Activated naive CD4-positive, alpha-beta T cell treated with anti-CD3 and anti-CD28 coated beads, Interleukin-2, amount 50 U/mL, for 72 hours (primary cell): ENCODE results near the gene TTC34. TPM values are rescaled to one million over a fixed set of nuclear protein-coding genes. Genes with fewer than 3 reads are reported as not detected.

ENCODE experiments used
- ATAC-seq, 2 donors: fragments of 150-1000 bp; cut with Tn5 transposase; 2 replicates each; pipeline ENCODE4 v1.10.0; 2021; ENCODE audit warnings: mild to moderate bottlenecking in 2 of 2, moderate library complexity in 2 of 2
- DNase-seq, 2 donors: peaks; one replicate each; pipeline ENCODE4 v3.0.0; 2021 to 2022; ENCODE audit warnings: low spot score in 2 of 2
- H3K27ac Mint-ChIP-seq, 2 donors: one replicate each; pipeline ENCODE4 v1.8.0; 2022; ENCODE audit warnings: mild to moderate bottlenecking in 2 of 2, mixed read lengths in 2 of 2
- H3K36me3 Mint-ChIP-seq, 2 donors: one replicate each; pipeline ENCODE4 v1.8.0; 2022; ENCODE audit warnings: mixed read lengths in 2 of 2
- H3K9me3 Mint-ChIP-seq, 2 donors: one replicate each; pipeline ENCODE4 v1.8.0; 2022; ENCODE audit warnings: mixed read lengths in 2 of 2
- total RNA-seq, 2 donors: library from RNA; stranded (reverse); gene quantifications; one replicate each; pipeline ENCODE4 v1.2.3, GENCODE V29; 2022

The TTC34 gene
- total RNA-seq, 2 donors from 2014 or later = 0.80 to 1.3 TPM

DNA sequence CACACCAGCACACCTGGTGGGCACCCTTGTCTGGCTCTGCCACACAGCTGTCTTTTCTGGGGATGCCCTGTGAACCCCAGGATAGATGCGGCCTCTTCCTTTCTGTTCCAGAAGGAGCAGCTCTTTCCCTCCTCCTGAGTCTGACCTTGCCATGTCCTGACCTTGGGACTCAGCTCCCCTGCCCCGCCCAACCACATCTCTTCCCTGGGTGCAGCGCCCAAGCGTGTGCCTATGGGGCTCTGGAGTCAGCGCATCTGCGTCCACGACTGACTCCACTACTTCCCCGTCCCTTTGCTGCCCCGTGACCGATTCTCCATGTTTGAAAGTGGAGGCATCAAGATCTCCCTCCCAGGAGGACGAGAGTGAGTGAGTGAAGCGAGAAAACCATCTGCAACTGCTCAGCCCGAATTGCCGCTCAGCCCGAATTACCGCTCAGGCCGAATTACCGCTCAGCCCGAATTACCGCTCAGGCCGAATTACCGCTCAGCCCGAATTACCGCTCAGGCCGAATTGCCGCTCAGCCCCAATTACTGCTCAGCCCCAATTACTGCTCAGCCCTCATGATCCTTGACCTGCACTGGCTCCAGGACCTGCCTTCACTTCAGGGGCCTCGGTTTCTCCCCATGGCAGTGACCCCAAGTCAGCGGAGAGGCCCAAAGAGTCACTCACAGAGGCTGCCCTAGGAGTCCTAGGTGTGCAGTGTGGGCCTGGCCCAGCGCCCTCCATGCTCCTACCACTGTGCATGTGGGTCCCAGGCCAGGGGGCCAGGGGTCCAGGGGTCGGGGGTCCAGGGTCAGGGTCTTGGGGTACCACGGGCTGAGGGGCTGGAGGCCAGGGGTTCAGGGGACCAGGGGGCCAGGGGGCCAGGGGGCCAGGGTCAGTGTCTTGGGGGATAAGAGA lies 18.6 kb upstream of the TTC34 start:
- H3K36me3 Mint-ChIP-seq = no peaks in the 10 kb centered on the region
- no peak for ATAC-seq
- no peak for DNase-seq
- H3K27ac Mint-ChIP-seq = no peak overlapping the region
- no peaks in the 10 kb centered on the region for H3K9me3 Mint-ChIP-seq

GRCh38 chr1:2819429-2819828 lies 17.9 kb upstream of the TTC34 start:
- Mint-ChIP-seq H3K9me3 (no peaks in the 10 kb centered on the region), H3K27ac (no peak overlapping the region), H3K36me3 (no peaks in the 10 kb centered on the region)
- ATAC-seq (no peak), DNase-seq (no peak)

GRCh38 chr1:2817784-2818564 lies 16.5 kb upstream of the TTC34 start:
- no peak for DNase-seq
- no peak for ATAC-seq

DNA sequence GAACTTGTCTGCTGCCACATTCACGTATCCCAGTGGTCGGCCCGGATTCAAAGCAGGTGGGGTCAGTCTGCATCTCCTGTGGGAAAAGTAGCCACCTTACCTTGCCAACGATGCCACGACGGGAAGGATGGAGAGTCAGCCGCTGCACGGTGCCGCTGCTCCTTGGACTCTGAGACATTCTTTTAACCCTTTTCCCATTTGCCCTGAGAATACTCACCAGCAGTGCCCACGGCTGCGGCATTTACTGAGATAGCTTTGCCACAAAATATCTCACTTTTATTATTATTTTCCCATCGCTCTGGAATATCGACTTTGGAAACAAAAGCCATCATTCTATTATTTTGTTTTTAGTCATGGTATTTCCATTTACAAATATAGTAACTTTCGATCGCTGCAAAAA lies 15.3 kb upstream of the TTC34 start:
- no peaks in the 10 kb centered on the region for H3K9me3 Mint-ChIP-seq
- ATAC-seq = no peak
- H3K36me3 Mint-ChIP-seq = no peaks in the 10 kb centered on the region
- no peak for DNase-seq
- H3K27ac Mint-ChIP-seq = no peak overlapping the region

More at GRCh38 chr1:2817784-2818564, 16.5 kb upstream of the TTC34 start:
- no peaks in the 10 kb centered on the region for H3K36me3 Mint-ChIP-seq
- H3K9me3 Mint-ChIP-seq = no peaks in the 10 kb centered on the region
- H3K27ac Mint-ChIP-seq = no peak overlapping the region

DNA sequence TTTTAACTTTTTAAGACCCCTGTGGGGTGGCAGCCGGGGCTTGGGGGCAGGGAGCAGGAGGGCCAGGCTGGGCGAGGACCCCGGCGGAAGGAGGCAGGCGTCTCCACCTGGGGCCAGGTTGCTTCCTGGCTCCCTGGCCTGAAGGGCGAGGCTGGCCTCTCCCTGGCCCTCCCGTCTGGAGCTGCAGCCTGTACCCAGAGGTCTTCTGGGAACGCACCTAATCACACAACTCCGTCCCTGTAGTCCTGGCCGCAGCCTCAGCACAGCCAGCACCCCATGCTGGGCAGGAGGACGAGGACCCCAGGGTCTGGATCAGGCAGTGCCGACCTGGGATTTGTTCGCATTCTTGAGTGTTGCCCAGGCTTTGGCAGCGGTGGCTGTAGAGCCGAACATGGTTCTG lies 14.1 kb upstream of the TTC34 start:
- DNase-seq (no peak), ATAC-seq (no peak)
- Mint-ChIP-seq H3K36me3 (no peaks in the 10 kb centered on the region), H3K27ac (no peak overlapping the region), H3K9me3 (no peaks in the 10 kb centered on the region)

GRCh38 chr1:2814511-2815075 lies 13.1 kb upstream of the TTC34 start:
- DNase-seq (no peak), ATAC-seq (no peak)
- Mint-ChIP-seq H3K36me3 (no peaks in the 10 kb centered on the region), H3K27ac (no peak overlapping the region), H3K9me3 (no peaks in the 10 kb centered on the region)

- Mint-ChIP-seq H3K36me3 (no peaks in the 10 kb centered on the region), H3K9me3 (no peaks in the 10 kb centered on the region), H3K27ac (no peak overlapping the region)
- no peak for DNase-seq
- ATAC-seq = no peak
These were observed 11.6 kb upstream of the TTC34 start for GRCh38 chr1:2812939-2813653.

GRCh38 chr1:2812136-2812535 lies 10.6 kb upstream of the TTC34 start:
- Mint-ChIP-seq H3K36me3 (no peaks in the 10 kb centered on the region), H3K27ac (no peak overlapping the region), H3K9me3 (no peaks in the 10 kb centered on the region)
- no peak for ATAC-seq
- DNase-seq = no peak

DNA sequence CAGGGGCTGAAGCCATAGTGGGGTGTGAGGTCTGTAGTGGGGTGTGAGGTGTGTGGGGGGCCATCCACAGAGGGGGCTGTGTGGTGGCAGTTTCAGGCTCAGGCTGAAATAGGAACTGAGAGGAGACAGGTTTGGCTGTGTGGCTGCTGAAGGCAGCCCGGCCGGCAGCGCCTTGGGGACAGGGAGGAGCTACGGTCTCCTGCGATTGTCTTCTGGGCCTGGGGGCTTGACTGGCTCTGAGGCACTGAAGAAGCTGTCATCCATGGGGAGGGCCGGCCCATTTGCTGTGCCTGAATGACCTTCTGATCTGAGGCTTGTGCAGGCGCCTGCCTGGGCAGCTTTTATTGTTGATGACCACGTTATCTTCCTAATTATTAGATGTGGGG lies 10.0 kb upstream of the TTC34 start:
- no peak for ATAC-seq
- DNase-seq = no peak
- Mint-ChIP-seq H3K36me3 (no peaks in the 10 kb centered on the region), H3K9me3 (no peaks in the 10 kb centered on the region), H3K27ac (no peak overlapping the region)

GRCh38 chr1:2810899-2811532 lies 9.5 kb upstream of the TTC34 start:
- no peak for DNase-seq
- no peaks in the 10 kb centered on the region for H3K36me3 Mint-ChIP-seq
- H3K27ac Mint-ChIP-seq = no peak overlapping the region
- no peak for ATAC-seq
- H3K9me3 Mint-ChIP-seq = no peaks in the 10 kb centered on the region

- Mint-ChIP-seq H3K36me3 (no peaks in the 10 kb centered on the region), H3K9me3 (no peaks in the 10 kb centered on the region), H3K27ac (no peak overlapping the region)
- DNase-seq (no peak), ATAC-seq (no peak)
These were observed 8.8 kb upstream of the TTC34 start for GRCh38 chr1:2810281-2810680.

DNA sequence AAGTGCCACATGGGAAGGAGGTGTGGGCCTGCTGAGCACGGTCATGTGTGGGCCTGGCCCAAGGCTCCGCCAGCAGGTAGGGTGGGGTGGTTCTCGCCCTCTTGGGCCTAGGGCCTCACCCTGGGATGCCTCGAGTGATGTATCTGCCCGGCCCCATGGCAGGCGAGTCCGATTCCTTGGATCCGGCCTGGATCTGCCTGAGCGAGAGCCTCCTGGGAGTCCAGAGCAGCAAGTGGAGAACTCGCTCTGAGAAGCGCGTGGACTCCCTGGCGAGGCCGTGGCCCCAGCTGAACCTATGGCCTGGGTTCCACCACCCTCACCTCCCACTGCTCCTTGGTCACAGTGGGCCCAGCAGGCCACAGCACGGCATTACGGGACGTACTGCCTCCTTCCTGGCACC lies 8.2 kb upstream of the TTC34 start:
- H3K9me3 Mint-ChIP-seq = no peaks in the 10 kb centered on the region
- ATAC-seq = no peak

GRCh38 chr1:2808831-2809605 lies 7.5 kb upstream of the TTC34 start:
- ATAC-seq = no peak

More for the DNA sequence above, 8.2 kb upstream of the TTC34 start:
- no peak for DNase-seq
- no peak overlapping the region for H3K27ac Mint-ChIP-seq
- no peaks in the 10 kb centered on the region for H3K36me3 Mint-ChIP-seq

DNA sequence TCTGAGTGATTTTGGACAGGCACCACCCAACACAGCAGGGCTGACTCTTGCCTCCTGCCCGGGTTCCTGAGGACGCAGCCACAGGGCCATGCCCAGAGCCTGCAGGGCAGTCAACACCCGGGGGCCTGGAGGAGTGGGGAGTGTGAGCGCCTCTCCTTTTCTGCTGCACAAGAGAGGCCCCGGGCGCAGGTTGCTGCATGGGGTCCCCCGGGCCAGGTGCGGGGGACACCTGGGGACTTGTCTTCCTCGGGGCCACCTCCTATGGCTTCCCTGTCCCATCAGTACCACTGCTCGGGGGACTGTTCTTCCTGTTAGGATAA lies 6.9 kb upstream of the TTC34 start:
- H3K9me3 Mint-ChIP-seq = no peaks in the 10 kb centered on the region
- ATAC-seq = no peak
- no peaks in the 10 kb centered on the region for H3K36me3 Mint-ChIP-seq
- H3K27ac Mint-ChIP-seq = no peak overlapping the region
- DNase-seq = no peak

More at GRCh38 chr1:2808831-2809605, 7.5 kb upstream of the TTC34 start:
- Mint-ChIP-seq H3K27ac (no peak overlapping the region), H3K36me3 (no peaks in the 10 kb centered on the region), H3K9me3 (no peaks in the 10 kb centered on the region)
- DNase-seq = no peak

DNA sequence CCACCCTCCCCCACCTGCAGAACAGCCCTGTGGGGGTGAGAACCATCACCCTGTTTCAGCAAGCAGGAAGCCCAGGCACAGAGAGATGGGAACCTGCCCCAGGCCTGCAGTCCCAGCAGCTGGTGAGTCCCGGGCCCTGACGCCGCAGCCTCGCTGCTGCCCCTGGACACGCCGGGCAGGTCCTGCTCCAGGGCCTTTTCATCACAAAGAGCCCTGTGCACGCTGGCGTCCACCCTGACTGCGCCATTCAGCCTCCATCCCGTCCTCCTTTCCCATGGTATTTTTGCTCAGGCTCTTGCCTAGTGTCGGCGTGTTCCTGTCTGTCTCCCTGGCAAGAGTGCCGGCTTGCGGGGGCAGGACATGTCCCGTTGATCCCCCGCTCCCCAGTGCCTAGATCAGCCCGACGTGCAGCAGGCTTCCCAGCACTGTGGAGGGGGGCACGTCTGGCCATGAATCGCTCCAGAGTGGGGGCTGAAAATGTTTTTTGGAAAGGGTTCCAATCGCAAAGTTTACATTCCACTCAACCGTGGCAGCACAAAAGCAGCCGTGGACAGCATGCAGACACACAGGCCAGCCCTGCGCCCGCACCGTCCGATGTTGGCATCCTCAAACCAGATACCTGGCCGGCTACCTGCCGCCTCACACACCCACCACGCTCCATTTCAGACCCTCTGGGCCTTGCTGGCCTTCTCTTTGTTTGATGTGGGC lies 6.3 kb upstream of the TTC34 start:
- ATAC-seq (no peak), DNase-seq (no peak)
- H3K9me3 Mint-ChIP-seq = no peaks in the 10 kb centered on the region
- H3K36me3 Mint-ChIP-seq = no peaks in the 10 kb centered on the region
- no peak overlapping the region for H3K27ac Mint-ChIP-seq
